HepG2 (cell line): ENCODE results near the gene ALDOA. TPM values are rescaled to one million over a fixed set of nuclear protein-coding genes. Genes with fewer than 3 reads are reported as not detected.

Source experiments
- ATF7 ChIP-seq, 2 experiments: fragments of 450-650 bp in 1 of 2; sonication (generic) in 1 of 2; formaldehyde crosslinking in 1 of 2; IDR thresholded peaks; 2 replicates each; pipeline versions ENCODE4 v1.4.0 to v1.6.1; 2016 to 2020; ENCODE audit warnings: antibody characterized with exemption in 1 of 2, mild to moderate bottlenecking in 1 of 2, missing genetic modification reagents in 1 of 2
- DMAP1 ChIP-seq: IDR thresholded peaks from 2 replicates; pipeline ENCODE4 v1.6.1; 2016
- DR1 ChIP-seq: sonication (generic); formaldehyde crosslinking; IDR thresholded peaks from 2 replicates; pipeline ENCODE4 v1.8.0; 2021; ENCODE audit warnings: mild to moderate bottlenecking, missing genetic modification reagents, inconsistent platforms
- EP300 ChIP-seq, 3 experiments: sonication (generic) in 1 of 3; formaldehyde crosslinking in 1 of 3; IDR thresholded peaks; 2 replicates each; pipeline versions ENCODE4 v1.5.1 to v1.6.1; 2011 to 2020; ENCODE audit warnings: low read depth in 2 of 3, low read length in 2 of 3, borderline replicate concordance in 1 of 3, improper control_type of control experiment in 1 of 3, mild to moderate bottlenecking in 1 of 3, missing genetic modification reagents in 1 of 3, moderate library complexity in 1 of 3
- KAT2B ChIP-seq: fragments of 150-350 bp; IDR thresholded peaks from 2 replicates; pipeline ENCODE4 v1.6.1; 2014; ENCODE audit warnings: low read depth, low read length, borderline replicate concordance
- MATR3 ChIP-seq: sonication (generic); formaldehyde crosslinking; IDR thresholded peaks from 2 replicates; pipeline ENCODE4 v1.4.0; 2020; ENCODE audit warnings: missing genetic modification reagents
- MIER3 ChIP-seq: IDR thresholded peaks from 2 replicates; pipeline ENCODE4 v1.6.1; 2016; ENCODE audit warnings: missing compliant biosample characterization, borderline replicate concordance
- NCOA2 ChIP-seq: sonication (generic); formaldehyde crosslinking; IDR thresholded peaks from 2 replicates; pipeline ENCODE4 v1.8.0; 2022; ENCODE audit warnings: inconsistent platforms
- RORA ChIP-seq: sonication (generic); formaldehyde crosslinking; IDR thresholded peaks from 2 replicates; pipeline ENCODE4 v1.5.0; 2020; ENCODE audit warnings: mild to moderate bottlenecking, missing genetic modification reagents, moderate library complexity
- SMARCE1 ChIP-seq: fragments of 450-650 bp; IDR thresholded peaks from 2 replicates; pipeline ENCODE4 v1.6.1; 2017; ENCODE audit warnings: borderline replicate concordance
- ZC3H4 ChIP-seq: sonication (generic); formaldehyde crosslinking; IDR thresholded peaks from 2 replicates; pipeline ENCODE4 v1.4.0; 2020; ENCODE audit warnings: missing genetic modification reagents, borderline replicate concordance
- ZFP36 ChIP-seq: fragments of 150-350 bp; IDR thresholded peaks from 2 replicates; pipeline ENCODE4 v1.6.1; 2018; ENCODE audit warnings: borderline replicate concordance, low read length, low read depth; ENCODE audit not compliant: partially characterized antibody
- ZNF136 ChIP-seq: sonication (generic); formaldehyde crosslinking; IDR thresholded peaks from 2 replicates; pipeline ENCODE4 v1.8.1; 2022; ENCODE audit warnings: low read depth, mild to moderate bottlenecking, moderate library complexity, missing genetic modification reagents
- polyA plus RNA-seq, 8 experiments: library from polyadenylated mRNA; depleted of rRNA in 3 of 8; stranded (reverse) in 7 of 8; unstranded in 1 of 8; fragments of >200 nt; fragmentation: Illumina TruSeq in 4 of 8; extraction: Trizol in 4 of 8; gene quantifications; 2 replicates each; pipeline versions ENCODE4 v1.2.1 to v1.2.3, GENCODE V29; 2011 to 2016; ENCODE audit warnings: low read depth in 4 of 8, missing spikeins in 1 of 8, mixed read lengths in 1 of 8; ENCODE audit not compliant: insufficient read depth in 1 of 8
- total RNA-seq, 5 experiments: library from RNA; depleted of rRNA; stranded (reverse); fragments of >200 nt; fragmentation: Illumina TruSeq; extraction: Trizol; gene quantifications; 2 replicates each; pipeline ENCODE4 v1.2.3, GENCODE V29; 2016; ENCODE audit warnings: low read depth in 1 of 5
- TF ChIP-seq, protein P1 (sequence below): sonication (generic); formaldehyde crosslinking; IDR thresholded peaks from 2 replicates; pipeline ENCODE4 v1.4.0; 2020; ENCODE audit warnings: missing genetic modification reagents
- TF ChIP-seq, protein P2 (sequence below): fragments of 450-650 bp; IDR thresholded peaks from 2 replicates; pipeline ENCODE4 v1.6.1; 2016
- TF ChIP-seq, protein P3 (sequence below): IDR thresholded peaks from 2 replicates; pipeline ENCODE4 v1.6.1; 2016; ENCODE audit warnings: missing compliant biosample characterization, missing genetic modification reagents, borderline replicate concordance
- TF ChIP-seq, protein P4 (sequence below): sonication (generic); formaldehyde crosslinking; IDR thresholded peaks from 2 replicates; pipeline ENCODE4 v1.5.1; 2020; ENCODE audit warnings: missing genetic modification reagents, mild to moderate bottlenecking, borderline replicate concordance
- TF ChIP-seq, protein P5 (sequence below): sonication (generic); formaldehyde crosslinking; IDR thresholded peaks from 2 replicates; pipeline ENCODE4 v1.5.0; 2020; ENCODE audit warnings: missing genetic modification reagents

ALDOA gene
- total and polyA plus RNA-seq, 2 of the 13 experiments (the other 11 are each of a cell fraction or from before 2014, with no cell fraction given) = 925 to 1,884 TPM

DNA sequence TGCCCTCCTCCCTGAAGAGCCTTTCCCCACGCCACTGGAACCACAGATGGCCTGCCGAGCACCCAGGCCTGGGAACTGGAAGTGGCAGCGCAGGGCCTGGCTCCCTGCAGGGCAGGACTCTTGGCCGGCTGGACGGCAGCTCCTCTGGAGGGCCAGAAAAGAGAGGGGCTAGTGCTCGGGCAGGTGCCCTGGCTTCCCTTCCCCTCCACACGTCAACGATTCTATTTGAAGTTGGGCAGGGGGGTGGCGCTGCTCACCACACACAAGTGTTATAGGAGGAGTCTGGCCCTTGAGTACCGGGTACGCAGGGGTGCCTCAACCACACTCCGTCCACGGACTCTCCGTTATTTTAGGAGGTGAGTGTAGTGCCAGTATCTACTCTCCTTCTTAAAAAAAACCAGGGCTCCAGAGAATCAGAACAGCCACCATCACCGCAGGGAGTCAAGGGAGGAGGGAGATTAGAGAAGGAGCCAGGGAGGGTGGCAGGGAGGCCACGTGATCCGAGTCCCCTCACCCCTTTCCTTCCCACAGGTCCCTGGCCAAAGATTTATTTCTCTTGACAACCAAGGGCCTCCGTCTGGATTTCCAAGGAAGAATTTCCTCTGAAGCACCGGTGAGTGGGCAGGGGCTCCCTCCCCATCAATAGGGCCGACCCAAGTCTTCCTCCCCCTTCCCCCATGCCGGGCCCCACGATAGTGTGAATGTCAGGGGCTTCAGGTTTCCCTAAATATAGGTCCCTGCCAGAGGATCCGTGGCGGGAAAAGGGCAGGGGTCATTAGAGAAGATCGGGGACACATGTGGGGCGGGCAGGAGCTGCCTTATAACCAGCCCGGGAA lies 1.4 kb upstream of the ALDOA start (continued):
- TF ChIP-seq, protein P1, sequence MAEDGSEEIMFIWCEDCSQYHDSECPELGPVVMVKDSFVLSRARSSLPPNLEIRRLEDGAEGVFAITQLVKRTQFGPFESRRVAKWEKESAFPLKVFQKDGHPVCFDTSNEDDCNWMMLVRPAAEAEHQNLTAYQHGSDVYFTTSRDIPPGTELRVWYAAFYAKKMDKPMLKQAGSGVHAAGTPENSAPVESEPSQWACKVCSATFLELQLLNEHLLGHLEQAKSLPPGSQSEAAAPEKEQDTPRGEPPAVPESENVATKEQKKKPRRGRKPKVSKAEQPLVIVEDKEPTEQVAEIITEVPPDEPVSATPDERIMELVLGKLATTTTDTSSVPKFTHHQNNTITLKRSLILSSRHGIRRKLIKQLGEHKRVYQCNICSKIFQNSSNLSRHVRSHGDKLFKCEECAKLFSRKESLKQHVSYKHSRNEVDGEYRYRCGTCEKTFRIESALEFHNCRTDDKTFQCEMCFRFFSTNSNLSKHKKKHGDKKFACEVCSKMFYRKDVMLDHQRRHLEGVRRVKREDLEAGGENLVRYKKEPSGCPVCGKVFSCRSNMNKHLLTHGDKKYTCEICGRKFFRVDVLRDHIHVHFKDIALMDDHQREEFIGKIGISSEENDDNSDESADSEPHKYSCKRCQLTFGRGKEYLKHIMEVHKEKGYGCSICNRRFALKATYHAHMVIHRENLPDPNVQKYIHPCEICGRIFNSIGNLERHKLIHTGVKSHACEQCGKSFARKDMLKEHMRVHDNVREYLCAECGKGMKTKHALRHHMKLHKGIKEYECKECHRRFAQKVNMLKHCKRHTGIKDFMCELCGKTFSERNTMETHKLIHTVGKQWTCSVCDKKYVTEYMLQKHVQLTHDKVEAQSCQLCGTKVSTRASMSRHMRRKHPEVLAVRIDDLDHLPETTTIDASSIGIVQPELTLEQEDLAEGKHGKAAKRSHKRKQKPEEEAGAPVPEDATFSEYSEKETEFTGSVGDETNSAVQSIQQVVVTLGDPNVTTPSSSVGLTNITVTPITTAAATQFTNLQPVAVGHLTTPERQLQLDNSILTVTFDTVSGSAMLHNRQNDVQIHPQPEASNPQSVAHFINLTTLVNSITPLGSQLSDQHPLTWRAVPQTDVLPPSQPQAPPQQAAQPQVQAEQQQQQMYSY = no peak
- TF ChIP-seq, protein P2, sequence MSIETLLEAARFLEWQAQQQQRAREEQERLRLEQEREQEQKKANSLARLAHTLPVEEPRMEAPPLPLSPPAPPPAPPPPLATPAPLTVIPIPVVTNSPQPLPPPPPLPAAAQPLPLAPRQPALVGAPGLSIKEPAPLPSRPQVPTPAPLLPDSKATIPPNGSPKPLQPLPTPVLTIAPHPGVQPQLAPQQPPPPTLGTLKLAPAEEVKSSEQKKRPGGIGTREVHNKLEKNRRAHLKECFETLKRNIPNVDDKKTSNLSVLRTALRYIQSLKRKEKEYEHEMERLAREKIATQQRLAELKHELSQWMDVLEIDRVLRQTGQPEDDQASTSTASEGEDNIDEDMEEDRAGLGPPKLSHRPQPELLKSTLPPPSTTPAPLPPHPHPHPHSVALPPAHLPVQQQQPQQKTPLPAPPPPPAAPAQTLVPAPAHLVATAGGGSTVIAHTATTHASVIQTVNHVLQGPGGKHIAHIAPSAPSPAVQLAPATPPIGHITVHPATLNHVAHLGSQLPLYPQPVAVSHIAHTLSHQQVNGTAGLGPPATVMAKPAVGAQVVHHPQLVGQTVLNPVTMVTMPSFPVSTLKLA = no peak
- TF ChIP-seq, protein P3, sequence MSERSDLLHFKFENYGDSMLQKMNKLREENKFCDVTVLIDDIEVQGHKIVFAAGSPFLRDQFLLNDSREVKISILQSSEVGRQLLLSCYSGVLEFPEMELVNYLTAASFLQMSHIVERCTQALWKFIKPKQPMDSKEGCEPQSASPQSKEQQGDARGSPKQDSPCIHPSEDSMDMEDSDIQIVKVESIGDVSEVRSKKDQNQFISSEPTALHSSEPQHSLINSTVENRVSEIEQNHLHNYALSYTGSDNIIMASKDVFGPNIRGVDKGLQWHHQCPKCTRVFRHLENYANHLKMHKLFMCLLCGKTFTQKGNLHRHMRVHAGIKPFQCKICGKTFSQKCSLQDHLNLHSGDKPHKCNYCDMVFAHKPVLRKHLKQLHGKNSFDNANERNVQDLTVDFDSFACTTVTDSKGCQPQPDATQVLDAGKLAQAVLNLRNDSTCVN (CRISPR knock-in tag) = peak; percentile 35; the same call in 1 of the 2 replicates
- peak; percentile 83; the same call in 1 of the 2 replicates for TF ChIP-seq DMAP1 (CRISPR knock-in tag)
- peak; percentile 85; the same call in 1 of the 2 replicates for TF ChIP-seq MIER3 (CRISPR knock-in tag)
- peak; percentile 55; the same call in 1 of the 2 replicates for TF ChIP-seq ZC3H4 (CRISPR knock-in tag)
- no peak for TF ChIP-seq ZFP36
- TF ChIP-seq, protein P4, sequence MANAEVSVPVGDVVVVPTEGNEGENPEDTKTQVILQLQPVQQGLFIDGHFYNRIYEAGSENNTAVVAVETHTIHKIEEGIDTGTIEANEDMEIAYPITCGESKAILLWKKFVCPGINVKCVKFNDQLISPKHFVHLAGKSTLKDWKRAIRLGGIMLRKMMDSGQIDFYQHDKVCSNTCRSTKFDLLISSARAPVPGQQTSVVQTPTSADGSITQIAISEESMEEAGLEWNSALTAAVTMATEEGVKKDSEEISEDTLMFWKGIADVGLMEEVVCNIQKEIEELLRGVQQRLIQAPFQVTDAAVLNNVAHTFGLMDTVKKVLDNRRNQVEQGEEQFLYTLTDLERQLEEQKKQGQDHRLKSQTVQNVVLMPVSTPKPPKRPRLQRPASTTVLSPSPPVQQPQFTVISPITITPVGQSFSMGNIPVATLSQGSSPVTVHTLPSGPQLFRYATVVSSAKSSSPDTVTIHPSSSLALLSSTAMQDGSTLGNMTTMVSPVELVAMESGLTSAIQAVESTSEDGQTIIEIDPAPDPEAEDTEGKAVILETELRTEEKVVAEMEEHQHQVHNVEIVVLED (CRISPR knock-in tag) = no peak
- TF ChIP-seq, protein P5, sequence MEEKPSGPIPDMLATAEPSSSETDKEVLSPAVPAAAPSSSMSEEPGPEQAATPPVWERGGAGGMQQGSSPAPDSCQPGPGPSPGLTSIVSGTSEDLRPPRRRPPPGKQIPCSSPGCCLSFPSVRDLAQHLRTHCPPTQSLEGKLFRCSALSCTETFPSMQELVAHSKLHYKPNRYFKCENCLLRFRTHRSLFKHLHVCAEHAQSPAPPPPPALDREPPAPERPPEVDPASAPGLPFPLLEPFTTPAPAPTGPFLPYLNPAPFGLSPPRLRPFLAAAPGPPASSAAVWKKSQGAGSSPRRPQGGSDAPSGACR (CRISPR knock-in tag) = peak; percentile 46; the same call in 1 of the 2 replicates
- TF ChIP-seq RORA (CRISPR knock-in tag) = no peak
- no peak for TF ChIP-seq EP300 (IDR thresholded peaks at IDR 0.05; ENCODE audit: low read depth in 2 of 2, low read length in 2 of 2)
- TF ChIP-seq EP300 (CRISPR knock-in tag; IDR thresholded peaks at IDR 0.05; ENCODE audit: borderline replicate concordance) = no peak; the same call in 1 of the 2 replicates
- no peak for TF ChIP-seq ATF7 (IDR thresholded peaks at IDR 0.05)
- no peak; the same call in 1 of the 2 replicates for TF ChIP-seq ATF7 (CRISPR knock-in tag; IDR thresholded peaks at IDR 0.05)
- TF ChIP-seq ZNF136 = no peak
- TF ChIP-seq KAT2B = no peak
- TF ChIP-seq NCOA2 (CRISPR knock-in tag) = 0 out of 2 replicates have a peak, but pooled peaks have one; percentile 7
- TF ChIP-seq SMARCE1 = no peak
- no peak for TF ChIP-seq MATR3 (CRISPR knock-in tag)
- peak; percentile 66 for TF ChIP-seq DR1 (CRISPR knock-in tag)
